DMS 273 (cell line): ENCODE measurements around the gene RPS6KA5.
"Not testable (repeated sequence)": the region's sequence is repeated elsewhere in the genome, so short reads cannot be mapped to it uniquely, and the experiment has no call there.

ENCODE experiments used
- DNase-seq: peaks from one replicate; lab custom pipeline; 2025; ENCODE audit not compliant: unreplicated experiment; lab: John Stamatoyannopoulos, UW

The RPS6KA5 gene

GRCh38 chr14:91060351-91061055 lies at the start of gene RPS6KA5:
Gene RPS6KA5 (minus strand): TSS chr14:91060641. CDS start chr14:91060434, 207 bp downstream.
- DNase-seq = peak; percentile 100

GRCh38 chr14:91108941-91109611 lies 48.6 kb upstream of the RPS6KA5 start:
- DNase-seq = peak; percentile 51

DNA sequence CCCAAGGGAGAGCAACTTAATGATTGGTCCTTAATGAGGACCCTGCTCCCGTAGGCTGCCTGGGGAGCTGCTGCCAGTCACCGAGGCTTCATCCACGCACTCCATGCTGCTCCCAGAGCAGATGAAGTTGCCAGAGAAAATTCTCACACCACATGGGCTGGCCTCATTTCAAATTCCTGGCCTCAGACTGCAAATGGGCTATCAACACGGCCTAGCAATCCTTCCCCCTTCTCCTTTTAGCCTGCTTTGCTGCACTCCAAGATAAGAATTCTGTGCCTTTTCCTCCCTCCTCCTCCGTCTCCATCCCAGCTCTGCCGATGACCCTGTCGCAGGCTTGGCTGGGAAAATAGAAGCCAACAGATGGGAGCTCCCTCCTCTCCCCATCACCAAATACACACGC lies 42.7 kb upstream of the RPS6KA5 start:
- DNase-seq = peak; percentile 47

- DNase-seq = no peak
Observed at GRCh38 chr14:91100102-91100501, 39.7 kb upstream of the RPS6KA5 start.

GRCh38 chr14:91098591-91098990 lies 38.1 kb upstream of the RPS6KA5 start:
- no peak for DNase-seq

DNA sequence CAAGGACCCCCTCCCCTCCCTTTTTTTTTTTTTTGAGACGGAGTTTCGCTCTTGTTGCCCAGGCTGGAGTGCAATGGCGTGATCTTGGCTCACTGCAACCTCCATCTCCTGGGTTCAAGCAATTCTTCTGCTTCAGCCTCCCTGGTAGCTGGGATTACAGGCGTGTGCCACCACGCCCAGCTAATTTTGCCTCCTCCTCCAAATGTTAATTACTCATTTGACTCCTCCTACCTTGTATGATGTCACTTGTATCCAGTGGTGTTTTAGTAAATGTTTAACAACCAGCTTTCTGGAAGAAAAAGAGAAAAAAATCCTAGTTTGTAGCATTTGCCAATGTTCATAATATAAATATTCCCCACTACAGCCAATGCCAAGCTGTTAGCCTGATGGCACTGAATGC lies 37.2 kb upstream of the RPS6KA5 start:
- not testable (repeated sequence) for DNase-seq

DNA sequence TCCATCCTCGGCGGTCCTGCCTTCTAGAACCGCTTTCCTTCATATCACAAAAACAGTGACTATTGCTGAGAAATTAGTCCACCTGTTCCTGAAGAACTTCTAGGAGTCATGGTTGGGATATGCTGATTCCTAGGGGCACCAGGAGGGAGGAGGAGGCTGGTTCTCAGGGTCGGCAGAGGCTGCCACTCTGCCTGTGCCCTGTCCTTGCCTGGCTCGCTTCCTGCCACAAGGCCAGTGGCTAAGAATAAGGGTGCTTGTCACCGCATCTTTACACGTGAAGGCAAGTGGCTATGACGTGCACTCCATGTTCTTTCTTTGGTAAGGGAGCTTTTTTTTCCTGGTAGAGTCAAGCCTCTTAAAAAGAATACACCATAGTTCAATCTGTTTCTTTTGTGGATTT lies 34.7 kb upstream of the RPS6KA5 start:
- DNase-seq = no peak

DNA sequence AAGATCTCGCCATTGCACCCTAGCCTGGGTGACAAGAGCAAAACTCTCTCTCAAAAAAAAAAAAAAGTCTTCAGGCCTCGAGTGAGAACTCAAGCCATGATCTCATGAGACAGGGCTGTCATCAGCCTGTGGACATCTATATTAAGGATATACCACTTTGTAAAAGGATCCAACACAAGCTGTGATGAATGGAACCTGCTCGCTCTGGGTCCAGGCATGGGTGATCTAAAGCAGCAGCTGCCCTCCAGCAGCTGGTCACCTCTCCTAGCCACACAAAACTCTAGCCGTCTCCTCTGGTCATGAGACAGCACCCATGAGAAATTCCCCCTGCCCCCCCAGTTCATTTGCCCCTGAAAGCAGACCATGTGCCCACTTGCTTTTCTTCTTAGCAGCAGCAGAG lies 34.3 kb upstream of the RPS6KA5 start:
- DNase-seq = no peak

GRCh38 chr14:91093743-91094472 lies 33.5 kb upstream of the RPS6KA5 start:
- DNase-seq = not testable (repeated sequence)

DNA sequence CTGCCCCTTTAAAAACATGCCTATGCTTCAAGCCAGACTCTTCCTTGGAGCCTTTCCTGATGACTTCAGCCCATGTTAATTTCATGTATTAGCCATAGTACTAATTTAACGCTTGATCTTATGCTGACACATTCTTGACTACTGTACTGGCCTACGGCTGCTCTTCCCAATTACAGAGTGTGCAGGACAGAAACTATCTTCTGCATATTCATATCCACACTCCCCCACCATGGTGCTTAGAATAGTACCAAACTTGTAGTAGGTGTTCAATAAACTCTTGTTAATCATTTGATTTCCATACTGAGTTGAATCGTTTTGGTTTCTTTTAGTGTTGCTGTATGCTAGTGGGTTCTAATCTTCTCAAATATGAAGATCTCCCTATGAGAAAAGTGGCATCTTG lies 31.6 kb upstream of the RPS6KA5 start:
- no peak for DNase-seq

DNA sequence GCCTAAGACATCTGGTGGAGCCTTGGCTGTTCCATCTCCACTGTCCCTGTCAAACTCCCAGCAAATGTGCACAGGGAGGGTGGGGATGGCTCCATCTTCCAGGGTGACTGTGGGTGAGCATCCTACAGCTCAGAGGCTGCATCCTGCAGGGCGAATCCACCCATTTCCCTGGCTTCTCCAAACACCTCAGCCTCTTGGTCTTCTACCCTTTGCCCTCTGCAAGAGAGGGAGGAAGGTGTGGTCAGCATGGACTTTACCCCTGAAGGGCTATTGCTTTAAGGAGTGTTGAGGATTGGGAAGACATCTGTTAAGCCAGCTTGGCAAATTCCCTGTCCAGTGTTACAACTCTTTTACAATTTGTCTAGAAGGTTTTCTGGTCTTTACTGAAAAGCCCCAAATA lies 30.3 kb upstream of the RPS6KA5 start:
- no peak for DNase-seq

- DNase-seq = no peak
Observed at GRCh38 chr14:91089958-91090535, 29.6 kb upstream of the RPS6KA5 start.

DNA sequence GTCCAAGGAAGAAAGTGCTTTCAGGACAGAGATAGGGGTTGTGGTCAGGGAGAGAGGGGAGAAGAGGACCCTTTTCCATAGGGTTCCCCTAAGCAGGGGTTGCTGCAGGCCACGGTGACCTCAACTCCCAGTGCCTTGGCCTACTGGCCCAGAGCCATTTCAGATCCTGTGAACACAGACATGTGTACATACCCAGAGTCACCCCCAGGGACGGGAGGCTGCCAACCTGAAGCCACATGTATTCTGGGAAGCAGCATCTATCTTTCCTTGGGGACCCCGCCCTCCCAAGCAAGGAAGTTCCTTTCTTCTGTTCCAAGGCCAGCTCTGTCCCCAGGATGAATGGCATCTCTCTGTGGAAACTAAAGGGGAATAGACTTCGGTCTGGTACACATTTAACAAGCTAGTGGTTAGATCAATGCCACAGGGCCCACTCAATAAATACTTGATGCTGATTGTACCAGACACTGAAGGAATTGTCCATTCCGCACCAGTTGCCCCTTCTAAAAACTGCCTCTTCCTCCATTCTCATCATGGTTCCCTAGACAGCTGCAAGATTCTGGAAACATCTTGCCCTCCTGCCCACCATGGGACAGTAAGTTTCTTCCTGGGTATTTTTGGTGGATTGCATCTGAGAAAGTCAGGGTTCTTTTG lies 28.3 kb upstream of the RPS6KA5 start:
- no peak for DNase-seq

DNA sequence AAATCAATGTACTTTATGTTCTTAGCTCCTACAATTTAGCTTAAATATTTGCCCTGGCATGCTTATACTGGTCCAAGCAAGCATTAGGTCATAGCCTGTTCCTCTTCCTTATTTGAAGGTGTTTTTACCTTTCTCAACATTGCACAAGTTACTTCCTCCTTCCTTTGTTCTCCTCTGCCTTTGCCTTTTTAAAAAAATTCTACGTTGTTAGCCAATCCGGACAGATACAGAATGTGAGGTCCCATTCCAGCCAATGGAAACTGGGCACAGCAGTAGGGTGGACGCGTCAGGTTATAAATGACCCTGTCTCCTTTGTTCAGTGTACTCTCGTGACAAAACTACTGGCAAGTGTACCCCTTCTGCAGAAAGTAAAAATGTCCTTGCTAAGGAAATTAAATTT lies 27.0 kb upstream of the RPS6KA5 start:
- DNase-seq = not testable (repeated sequence)

DNA sequence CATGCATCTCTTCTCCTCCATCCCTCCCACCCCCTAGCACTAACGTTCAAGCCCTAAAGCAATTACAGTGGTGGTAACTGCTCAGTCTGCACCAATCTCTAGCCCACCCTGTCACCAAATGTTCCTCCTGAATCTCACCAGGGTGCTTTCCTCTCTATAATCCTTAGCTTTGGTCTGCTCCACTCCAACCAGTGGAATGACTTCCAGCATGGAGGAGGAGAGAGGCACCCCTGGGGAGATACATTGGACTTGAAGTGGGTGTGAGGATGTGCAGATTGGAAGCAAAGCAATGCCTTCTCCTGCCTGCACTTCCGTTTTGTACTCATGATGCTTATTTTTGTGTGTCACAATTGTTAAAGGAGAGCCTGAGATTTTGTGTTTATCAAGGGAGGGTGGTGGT lies 24.1 kb upstream of the RPS6KA5 start:
- no peak for DNase-seq

DNA sequence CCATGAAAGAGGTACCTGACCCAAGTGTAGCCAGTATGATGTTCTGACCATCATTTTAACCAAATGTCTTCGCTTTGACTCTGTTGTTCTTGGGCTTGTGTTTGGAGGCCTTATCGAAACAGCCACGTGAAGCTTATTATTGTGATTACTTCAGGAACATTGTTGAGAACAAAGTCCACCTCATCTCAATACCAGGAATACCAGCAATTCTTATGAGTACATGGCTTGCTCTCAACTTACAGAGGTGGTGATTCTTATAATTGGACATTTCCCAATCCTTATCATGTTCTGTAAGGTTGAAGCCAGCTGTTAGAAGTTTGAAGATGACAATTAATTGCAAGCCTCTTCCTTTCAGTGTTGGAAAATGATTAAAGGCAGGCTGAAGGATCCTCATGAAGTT lies 21.8 kb upstream of the RPS6KA5 start:
- no peak for DNase-seq

GRCh38 chr14:91080071-91080470 lies 19.6 kb upstream of the RPS6KA5 start:
- DNase-seq = no peak

GRCh38 chr14:91078095-91078737 lies 17.8 kb upstream of the RPS6KA5 start:
- DNase-seq = no peak

GRCh38 chr14:91075553-91075952 lies 15.1 kb upstream of the RPS6KA5 start:
- DNase-seq = no peak

GRCh38 chr14:91070572-91070971 lies 10.1 kb upstream of the RPS6KA5 start:
- DNase-seq = no peak

- DNase-seq = no peak
Observed at GRCh38 chr14:91068642-91069041, 8.2 kb upstream of the RPS6KA5 start.
